Stimulated activated CD4-positive, alpha-beta T cell treated with anti-CD3 and anti-CD28 coated beads, Interleukin-1b, Interleukin-23, amount 100 ng/mL, for 4 hours (primary cell): ENCODE data around the gene ZNF708.
"Not testable (repeated sequence)": the region's sequence is repeated elsewhere in the genome, so short reads cannot be mapped to it uniquely, and the experiment has no call there.

ENCODE experiments used
- DNase-seq, 2 donors: peaks; one replicate each; pipeline ENCODE4 v3.0.0-alpha.2; 2020; ENCODE audit warnings: low read depth in 2 of 2

ZNF708 gene

GRCh38 chr19:21260164-21260847, 68.9 kb downstream of the ZNF708 start:
- DNase-seq: no peak

- DNase-seq: not testable (repeated sequence)
Observed at GRCh38 chr19:21259421-21260124, 69.6 kb downstream of the ZNF708 start.

GRCh38 chr19:21256722-21257121, 72.5 kb downstream of the ZNF708 start:
- DNase-seq: no peak
